SK-N-SH treated with all-trans-retinoic acid at 6 μM for 48 hours (cell line): ENCODE data around the gene ZKSCAN1.
"Not testable (repeated sequence)": the region's sequence is repeated elsewhere in the genome, so short reads cannot be mapped to it uniquely, and the experiment has no call there.

Source experiments
- ATAC-seq: fragments of 200-7000 bp; cut with Tn5 transposase; 3 replicates; pipeline ENCODE4 v1.9.1; 2020; ENCODE audit warnings: mild to moderate bottlenecking, moderate library complexity
- ARNTL ChIP-seq: fragments of 450-650 bp; formaldehyde crosslinking; IDR thresholded peaks from 2 replicates; pipeline ENCODE4 v1.5.0; 2020; ENCODE audit warnings: low read depth, mild to moderate bottlenecking, moderate library complexity, borderline replicate concordance
- BACH2 ChIP-seq: fragments of 250-450 bp; sonication (Bioruptor Pico); IDR thresholded peaks from 2 replicates; pipeline ENCODE4 v1.9.0; 2021; ENCODE audit warnings: mild to moderate bottlenecking, borderline replicate concordance
- CSDC2 ChIP-seq: fragments of 250-450 bp; sonication (Bioruptor Pico); IDR thresholded peaks from 2 replicates; pipeline ENCODE4 v1.5.0; 2020; ENCODE audit warnings: mild to moderate bottlenecking, moderate library complexity
- ESRRG ChIP-seq: fragments of 250-450 bp; sonication (Bioruptor Pico); IDR thresholded peaks from 2 replicates; pipeline ENCODE4 v1.6.1; 2021; ENCODE audit warnings: mild to moderate bottlenecking
- GLIS3 ChIP-seq: fragments of 250-450 bp; sonication (Bioruptor Pico); IDR thresholded peaks from 2 replicates; pipeline ENCODE4 v1.5.0; 2020; ENCODE audit warnings: mild to moderate bottlenecking, moderate library complexity
- OSR1 ChIP-seq: fragments of 250-450 bp; sonication (Bioruptor Pico); IDR thresholded peaks from 2 replicates; pipeline ENCODE4 v1.8.0; 2022; ENCODE audit warnings: moderate library complexity, mild to moderate bottlenecking, inconsistent platforms
- PPARA ChIP-seq: fragments of 250-450 bp; sonication (Bioruptor Pico); IDR thresholded peaks from 2 replicates; pipeline ENCODE4 v1.5.0; 2020; ENCODE audit warnings: mild to moderate bottlenecking, borderline replicate concordance
- RARB ChIP-seq: fragments of 250-450 bp; sonication (Bioruptor Pico); IDR thresholded peaks from 2 replicates; pipeline ENCODE4 v1.8.0; 2021; ENCODE audit warnings: mild to moderate bottlenecking, moderate library complexity
- SNAI2 ChIP-seq: fragments of 250-450 bp; sonication (Bioruptor Pico); IDR thresholded peaks from 2 replicates; pipeline ENCODE4 v1.5.0; 2020; ENCODE audit warnings: mild to moderate bottlenecking, moderate library complexity
- TCF4 ChIP-seq: fragments of 250-450 bp; sonication (Bioruptor Pico); IDR thresholded peaks from 2 replicates; pipeline ENCODE4 v1.8.0; 2021; ENCODE audit warnings: mild to moderate bottlenecking, moderate library complexity, borderline replicate concordance
- TOX ChIP-seq: fragments of 250-450 bp; sonication (Bioruptor Pico); IDR thresholded peaks from 2 replicates; pipeline ENCODE4 v1.8.0; 2021; ENCODE audit warnings: mild to moderate bottlenecking, moderate library complexity, borderline replicate concordance
- ZC3H10 ChIP-seq: fragments of 250-450 bp; sonication (Bioruptor Pico); IDR thresholded peaks from 2 replicates; pipeline ENCODE4 v1.5.1; 2021; ENCODE audit warnings: mild to moderate bottlenecking, moderate library complexity
- ZFP3 ChIP-seq: fragments of 250-450 bp; sonication (Bioruptor Pico); IDR thresholded peaks from 2 replicates; pipeline ENCODE4 v1.5.0; 2020; ENCODE audit warnings: mild to moderate bottlenecking, moderate library complexity
- ZFP30 ChIP-seq: fragments of 450-650 bp; formaldehyde crosslinking; IDR thresholded peaks from 2 replicates; pipeline ENCODE4 v1.5.0; 2022; ENCODE audit warnings: mild to moderate bottlenecking, moderate library complexity
- ZNF70 ChIP-seq: fragments of 450-650 bp; formaldehyde crosslinking; IDR thresholded peaks from 2 replicates; pipeline ENCODE4 v1.5.0; 2020; ENCODE audit warnings: mild to moderate bottlenecking, moderate library complexity
- ZNF8 ChIP-seq: fragments of 450-650 bp; formaldehyde crosslinking; IDR thresholded peaks from 2 replicates; pipeline ENCODE4 v1.5.0; 2020; ENCODE audit warnings: mild to moderate bottlenecking, moderate library complexity
- TF ChIP-seq, protein P1 (sequence below): fragments of 250-450 bp; sonication (Bioruptor Pico); IDR thresholded peaks from 2 replicates; pipeline ENCODE4 v1.5.0; 2020; ENCODE audit warnings: mild to moderate bottlenecking, moderate library complexity
- TF ChIP-seq, protein P2 (sequence below): fragments of 250-450 bp; sonication (Bioruptor Pico); IDR thresholded peaks from 2 replicates; pipeline ENCODE4 v1.5.1; 2021; ENCODE audit warnings: mild to moderate bottlenecking, moderate library complexity
- TF ChIP-seq, protein P3 (sequence below): fragments of 250-450 bp; sonication (Bioruptor Pico); IDR thresholded peaks from 2 replicates; pipeline ENCODE4 v1.8.0; 2020; ENCODE audit warnings: mild to moderate bottlenecking, moderate library complexity, borderline replicate concordance
- TF ChIP-seq, protein P4 (sequence below): fragments of 250-450 bp; sonication (Bioruptor Pico); IDR thresholded peaks from 2 replicates; pipeline ENCODE4 v1.5.1; 2020; ENCODE audit warnings: low read depth, mild to moderate bottlenecking, moderate library complexity

The ZKSCAN1 gene

DNA sequence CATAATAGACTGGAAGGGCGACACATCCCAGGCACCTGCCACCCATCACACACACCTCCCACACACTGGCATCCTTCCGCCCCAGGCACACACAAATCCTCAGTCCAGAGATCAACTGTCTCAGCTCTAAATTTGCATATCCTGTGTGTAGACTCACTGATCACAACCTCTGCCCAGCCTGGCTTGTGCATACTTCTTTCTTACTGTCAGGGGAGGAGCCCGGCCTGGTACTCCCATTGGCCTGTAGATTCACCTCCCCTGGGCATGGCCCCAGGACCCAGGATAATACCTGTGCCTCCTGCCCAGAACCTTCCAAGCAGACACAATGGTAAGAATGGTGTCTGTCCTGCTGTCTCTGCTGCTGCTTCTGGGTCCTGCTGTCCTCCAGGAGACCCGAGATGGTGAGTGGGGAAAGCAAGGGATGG, 34.9 kb upstream of the ZKSCAN1 start:
- ATAC-seq: peak; percentile 30; the same call in 2 of the 3 replicates

DNA sequence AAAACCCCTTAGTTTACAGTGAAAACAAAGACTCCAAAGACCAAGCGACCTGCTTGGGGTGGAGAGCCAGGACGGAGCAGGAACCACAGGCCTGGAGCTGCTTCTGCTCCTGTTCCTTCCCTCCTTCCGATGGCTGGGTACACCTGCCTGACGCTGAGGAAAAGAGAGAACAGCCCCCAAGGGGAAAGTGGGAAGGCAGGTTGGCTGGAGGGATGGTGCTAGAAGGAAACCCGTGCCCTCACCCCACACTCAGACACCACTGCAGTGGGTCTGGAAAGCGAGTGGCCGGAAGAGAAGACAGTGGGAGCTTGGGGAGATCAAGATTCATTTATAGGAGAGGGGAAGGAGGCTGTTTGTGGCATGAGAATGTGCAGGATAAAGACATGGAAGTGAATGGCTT, 34.3 kb upstream of the ZKSCAN1 start:
- not testable (repeated sequence) for ATAC-seq

DNA sequence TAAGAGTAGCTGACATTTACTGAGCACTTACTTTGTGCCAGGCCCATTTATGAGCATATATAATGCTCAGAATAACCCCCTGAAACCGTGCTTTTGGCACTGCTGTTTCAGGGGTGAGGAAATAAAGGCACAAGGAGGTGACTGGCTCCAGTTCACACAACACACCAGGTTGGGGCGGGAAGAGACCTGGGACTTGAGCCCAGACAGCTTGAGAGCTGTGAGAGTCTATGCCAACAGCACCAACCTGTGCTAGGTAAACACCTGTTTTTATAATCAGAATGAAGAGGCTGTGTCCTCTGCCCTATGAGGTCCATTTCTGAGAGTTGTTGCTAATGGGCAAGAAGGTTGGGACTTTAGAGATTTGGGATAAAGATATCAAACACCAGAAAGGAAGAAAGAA, 30.8 kb upstream of the ZKSCAN1 start:
- TF ChIP-seq, protein P1, sequence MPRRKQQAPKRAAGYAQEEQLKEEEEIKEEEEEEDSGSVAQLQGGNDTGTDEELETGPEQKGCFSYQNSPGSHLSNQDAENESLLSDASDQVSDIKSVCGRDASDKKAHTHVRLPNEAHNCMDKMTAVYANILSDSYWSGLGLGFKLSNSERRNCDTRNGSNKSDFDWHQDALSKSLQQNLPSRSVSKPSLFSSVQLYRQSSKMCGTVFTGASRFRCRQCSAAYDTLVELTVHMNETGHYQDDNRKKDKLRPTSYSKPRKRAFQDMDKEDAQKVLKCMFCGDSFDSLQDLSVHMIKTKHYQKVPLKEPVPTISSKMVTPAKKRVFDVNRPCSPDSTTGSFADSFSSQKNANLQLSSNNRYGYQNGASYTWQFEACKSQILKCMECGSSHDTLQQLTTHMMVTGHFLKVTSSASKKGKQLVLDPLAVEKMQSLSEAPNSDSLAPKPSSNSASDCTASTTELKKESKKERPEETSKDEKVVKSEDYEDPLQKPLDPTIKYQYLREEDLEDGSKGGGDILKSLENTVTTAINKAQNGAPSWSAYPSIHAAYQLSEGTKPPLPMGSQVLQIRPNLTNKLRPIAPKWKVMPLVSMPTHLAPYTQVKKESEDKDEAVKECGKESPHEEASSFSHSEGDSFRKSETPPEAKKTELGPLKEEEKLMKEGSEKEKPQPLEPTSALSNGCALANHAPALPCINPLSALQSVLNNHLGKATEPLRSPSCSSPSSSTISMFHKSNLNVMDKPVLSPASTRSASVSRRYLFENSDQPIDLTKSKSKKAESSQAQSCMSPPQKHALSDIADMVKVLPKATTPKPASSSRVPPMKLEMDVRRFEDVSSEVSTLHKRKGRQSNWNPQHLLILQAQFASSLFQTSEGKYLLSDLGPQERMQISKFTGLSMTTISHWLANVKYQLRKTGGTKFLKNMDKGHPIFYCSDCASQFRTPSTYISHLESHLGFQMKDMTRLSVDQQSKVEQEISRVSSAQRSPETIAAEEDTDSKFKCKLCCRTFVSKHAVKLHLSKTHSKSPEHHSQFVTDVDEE: no peak
- TF ChIP-seq, protein P2, sequence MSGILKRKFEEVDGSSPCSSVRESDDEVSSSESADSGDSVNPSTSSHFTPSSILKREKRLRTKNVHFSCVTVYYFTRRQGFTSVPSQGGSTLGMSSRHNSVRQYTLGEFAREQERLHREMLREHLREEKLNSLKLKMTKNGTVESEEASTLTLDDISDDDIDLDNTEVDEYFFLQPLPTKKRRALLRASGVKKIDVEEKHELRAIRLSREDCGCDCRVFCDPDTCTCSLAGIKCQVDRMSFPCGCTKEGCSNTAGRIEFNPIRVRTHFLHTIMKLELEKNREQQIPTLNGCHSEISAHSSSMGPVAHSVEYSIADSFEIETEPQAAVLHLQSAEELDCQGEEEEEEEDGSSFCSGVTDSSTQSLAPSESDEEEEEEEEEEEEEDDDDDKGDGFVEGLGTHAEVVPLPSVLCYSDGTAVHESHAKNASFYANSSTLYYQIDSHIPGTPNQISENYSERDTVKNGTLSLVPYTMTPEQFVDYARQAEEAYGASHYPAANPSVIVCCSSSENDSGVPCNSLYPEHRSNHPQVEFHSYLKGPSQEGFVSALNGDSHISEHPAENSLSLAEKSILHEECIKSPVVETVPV (CRISPR knock-in tag): no peak
- TF ChIP-seq GLIS3 (CRISPR knock-in tag) (no peak), ARNTL (CRISPR knock-in tag) (no peak), RARB (no peak), TCF4 (CRISPR knock-in tag) (no peak), CSDC2 (CRISPR knock-in tag) (no peak)
- TF ChIP-seq, protein P3, sequence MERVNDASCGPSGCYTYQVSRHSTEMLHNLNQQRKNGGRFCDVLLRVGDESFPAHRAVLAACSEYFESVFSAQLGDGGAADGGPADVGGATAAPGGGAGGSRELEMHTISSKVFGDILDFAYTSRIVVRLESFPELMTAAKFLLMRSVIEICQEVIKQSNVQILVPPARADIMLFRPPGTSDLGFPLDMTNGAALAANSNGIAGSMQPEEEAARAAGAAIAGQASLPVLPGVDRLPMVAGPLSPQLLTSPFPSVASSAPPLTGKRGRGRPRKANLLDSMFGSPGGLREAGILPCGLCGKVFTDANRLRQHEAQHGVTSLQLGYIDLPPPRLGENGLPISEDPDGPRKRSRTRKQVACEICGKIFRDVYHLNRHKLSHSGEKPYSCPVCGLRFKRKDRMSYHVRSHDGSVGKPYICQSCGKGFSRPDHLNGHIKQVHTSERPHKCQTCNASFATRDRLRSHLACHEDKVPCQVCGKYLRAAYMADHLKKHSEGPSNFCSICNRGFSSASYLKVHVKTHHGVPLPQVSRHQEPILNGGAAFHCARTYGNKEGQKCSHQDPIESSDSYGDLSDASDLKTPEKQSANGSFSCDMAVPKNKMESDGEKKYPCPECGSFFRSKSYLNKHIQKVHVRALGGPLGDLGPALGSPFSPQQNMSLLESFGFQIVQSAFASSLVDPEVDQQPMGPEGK: no peak
- ATAC-seq: no peak

DNA sequence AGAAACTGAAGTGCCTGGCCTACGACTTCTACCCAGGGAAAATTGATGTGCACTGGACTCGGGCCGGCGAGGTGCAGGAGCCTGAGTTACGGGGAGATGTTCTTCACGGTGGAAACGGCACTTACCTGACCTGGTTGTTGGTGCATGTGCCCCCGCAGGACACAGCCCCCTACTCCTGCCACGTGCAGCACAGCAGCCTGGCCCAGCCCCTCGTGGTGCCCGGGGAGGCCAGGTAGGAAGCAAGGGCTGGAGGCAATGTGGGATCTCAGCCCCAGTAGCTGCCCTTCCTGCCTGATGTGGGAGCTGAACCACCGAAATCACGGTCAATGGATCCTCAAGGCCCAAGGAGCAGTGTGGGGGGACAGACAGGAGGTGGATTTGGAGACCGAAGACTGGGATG, 28.1 kb upstream of the ZKSCAN1 start:
- not testable (repeated sequence) for ATAC-seq

DNA sequence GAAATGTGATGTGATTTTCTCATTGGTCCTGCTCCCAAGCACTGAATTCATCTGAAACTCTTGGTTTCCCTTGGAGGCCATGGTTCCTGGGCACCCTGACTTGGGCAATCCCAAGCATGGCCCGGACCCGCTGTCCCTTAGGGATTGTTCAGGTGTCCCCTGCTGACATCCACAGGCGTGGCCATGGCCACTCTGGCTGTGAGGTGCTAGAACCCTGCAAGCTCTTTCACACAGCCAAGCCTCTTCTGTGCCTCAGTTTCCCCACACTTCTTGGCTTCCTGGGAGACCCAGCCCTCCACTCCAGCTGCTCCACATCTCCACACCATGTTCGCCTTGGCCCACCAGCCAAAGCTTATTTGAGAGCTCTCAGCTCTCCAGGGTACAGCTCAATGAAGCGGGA, 27.6 kb upstream of the ZKSCAN1 start:
- TF ChIP-seq, protein P4, sequence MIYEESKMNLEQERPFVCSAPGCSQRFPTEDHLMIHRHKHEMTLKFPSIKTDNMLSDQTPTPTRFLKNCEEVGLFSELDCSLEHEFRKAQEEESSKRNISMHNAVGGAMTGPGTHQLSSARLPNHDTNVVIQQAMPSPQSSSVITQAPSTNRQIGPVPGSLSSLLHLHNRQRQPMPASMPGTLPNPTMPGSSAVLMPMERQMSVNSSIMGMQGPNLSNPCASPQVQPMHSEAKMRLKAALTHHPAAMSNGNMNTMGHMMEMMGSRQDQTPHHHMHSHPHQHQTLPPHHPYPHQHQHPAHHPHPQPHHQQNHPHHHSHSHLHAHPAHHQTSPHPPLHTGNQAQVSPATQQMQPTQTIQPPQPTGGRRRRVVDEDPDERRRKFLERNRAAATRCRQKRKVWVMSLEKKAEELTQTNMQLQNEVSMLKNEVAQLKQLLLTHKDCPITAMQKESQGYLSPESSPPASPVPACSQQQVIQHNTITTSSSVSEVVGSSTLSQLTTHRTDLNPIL: no peak
- TF ChIP-seq ARNTL (CRISPR knock-in tag) (no peak), SNAI2 (no peak), BACH2 (CRISPR knock-in tag) (no peak), ZFP3 (CRISPR knock-in tag) (no peak), TOX (CRISPR knock-in tag) (no peak), OSR1 (CRISPR knock-in tag) (no peak), ZNF70 (no peak), ZFP30 (no peak), ESRRG (CRISPR knock-in tag) (no peak), ZNF8 (no peak), CSDC2 (CRISPR knock-in tag) (no peak), ZC3H10 (no peak)
- TF ChIP-seq, all 23 proteins: peak for 0
- no peak for ATAC-seq

DNA sequence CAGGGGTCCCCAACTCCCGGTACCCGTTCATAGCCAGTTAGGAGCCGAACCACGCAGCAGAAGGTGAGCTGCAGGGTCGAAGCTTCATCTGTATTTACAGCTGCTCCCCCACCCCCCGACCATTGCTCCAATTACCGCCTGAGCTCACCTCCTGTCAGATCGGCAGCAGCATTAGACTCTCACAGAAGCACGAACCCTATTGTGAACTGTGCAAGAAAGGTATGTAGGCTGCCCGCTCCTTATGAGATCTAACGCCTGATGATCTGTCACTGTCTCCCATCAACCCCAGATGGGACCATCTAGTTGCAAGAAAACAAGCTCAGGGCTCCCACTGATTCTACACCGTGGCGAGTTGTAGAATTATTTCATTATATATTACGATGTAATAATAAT, 24.9 kb upstream of the ZKSCAN1 start:
- no peak for ATAC-seq
- TF ChIP-seq ZFP30 (no peak), GLIS3 (CRISPR knock-in tag) (no peak), PPARA (no peak), TOX (CRISPR knock-in tag) (no peak), BACH2 (CRISPR knock-in tag) (no peak)
- TF ChIP-seq, protein P3: no peak
- TF ChIP-seq, protein P2 (CRISPR knock-in tag): no peak
- TF ChIP-seq, protein P4: no peak
